Activated CD4-positive, alpha-beta T cell treated with anti-CD3 and anti-CD28 coated beads, Interleukin-2, amount 50 U/mL, for 48 hours (primary cell): ENCODE results near the gene SYNE4.
A peak's percentile ranks its signal among the peaks of the same experiment; 100 is the strongest.
"Not testable (repeated sequence)": the region's sequence is repeated elsewhere in the genome, so short reads cannot be mapped to it uniquely, and the experiment has no call there.

Experiments
- DNase-seq, 2 experiments: peaks; one replicate each; pipeline ENCODE4 v3.0.0-alpha.2; 2020

SYNE4 gene

DNA sequence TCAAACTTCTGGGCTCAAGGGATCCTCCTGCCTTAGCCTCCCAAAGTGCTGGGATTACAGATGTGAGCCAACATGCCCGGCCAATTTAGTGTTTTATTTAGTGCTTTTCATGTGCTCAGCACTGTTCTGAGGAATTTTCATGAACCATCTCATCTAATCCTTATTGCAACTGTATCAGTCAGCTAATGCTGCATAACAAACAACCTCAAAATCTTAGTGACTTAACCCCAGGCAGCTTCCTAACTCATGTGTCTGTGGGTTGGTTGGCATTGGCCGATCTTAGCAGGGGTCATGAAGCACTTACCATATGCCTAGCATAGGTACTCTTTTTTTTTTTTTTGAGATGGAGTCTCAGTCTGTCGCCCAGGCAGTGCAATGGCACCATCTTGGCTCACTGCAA lies 19.8 kb downstream of the SYNE4 start:
- DNase-seq: no peak

- DNase-seq: no peak
Measured at GRCh38 chr19:35987571-35987896, 21.1 kb downstream of the SYNE4 start.

DNA sequence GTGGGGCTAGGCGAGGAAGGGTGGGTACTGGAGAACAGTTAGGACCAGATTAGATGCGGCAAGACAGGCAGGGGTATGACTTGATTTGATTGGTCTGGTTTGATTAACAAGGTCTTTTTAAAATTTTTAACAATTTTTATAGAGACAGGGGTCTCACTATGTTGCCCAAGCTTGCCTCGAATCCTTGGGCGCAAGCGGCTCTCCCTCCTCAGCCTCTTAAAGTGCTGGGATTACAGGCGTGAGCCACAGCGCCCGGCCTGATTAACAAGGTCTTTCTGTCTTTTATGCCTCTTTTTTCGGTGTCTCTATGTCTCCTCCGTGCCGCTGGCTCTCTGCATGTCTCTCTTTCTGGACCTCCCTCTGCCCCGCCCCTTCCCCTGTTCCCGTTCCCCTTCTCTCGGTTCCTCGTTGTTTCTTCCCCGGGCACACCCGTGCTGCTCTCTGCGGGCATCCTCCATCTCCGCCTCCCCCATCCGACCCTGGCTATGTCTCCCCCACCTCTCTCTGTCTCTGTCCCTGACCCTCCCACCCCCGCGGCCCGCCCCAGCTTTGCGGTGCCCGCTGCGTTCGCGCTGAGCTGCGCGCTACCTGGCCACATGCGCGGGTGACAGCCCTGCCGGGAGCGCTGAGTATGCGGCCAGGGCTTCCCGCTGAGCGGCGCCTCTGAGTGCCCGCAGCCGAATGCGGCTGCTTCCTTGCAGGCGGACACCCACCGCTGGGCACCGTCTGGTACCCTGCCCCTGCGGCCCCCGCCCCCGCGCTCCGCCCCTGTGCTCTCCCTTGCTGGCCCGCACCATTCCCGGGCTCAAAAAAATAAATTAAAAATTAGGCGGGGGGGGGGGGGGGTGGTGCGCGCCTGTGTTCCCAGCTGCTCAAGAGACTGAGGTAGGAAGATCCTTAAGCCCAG lies 21.7 kb downstream of the SYNE4 start:
- DNase-seq: peak; percentile 41 to 49

- DNase-seq: no peak
Measured at GRCh38 chr19:35986111-35986510, 22.5 kb downstream of the SYNE4 start.

DNA sequence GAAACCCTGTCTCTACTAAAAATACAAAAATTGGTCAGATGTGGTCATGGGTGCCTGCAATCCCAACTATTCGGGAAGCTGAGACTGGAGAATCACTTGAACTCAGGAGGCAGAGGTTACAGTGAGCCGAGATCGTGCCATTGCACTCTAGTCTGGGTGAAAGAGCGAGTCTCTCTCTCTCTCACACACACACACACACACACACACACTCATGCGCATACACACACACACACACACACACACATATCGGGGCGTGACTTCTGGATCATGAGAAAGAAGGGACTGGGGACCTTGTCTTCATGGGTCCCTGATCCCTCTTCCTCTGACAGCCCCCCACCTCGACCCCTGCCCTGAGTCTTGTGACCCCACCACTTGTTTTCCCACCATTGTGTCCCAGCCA lies 25.4 kb downstream of the SYNE4 start:
- DNase-seq: no peak

GRCh38 chr19:35980997-35981396 lies 27.6 kb downstream of the SYNE4 start:
- DNase-seq: not testable (repeated sequence)

DNA sequence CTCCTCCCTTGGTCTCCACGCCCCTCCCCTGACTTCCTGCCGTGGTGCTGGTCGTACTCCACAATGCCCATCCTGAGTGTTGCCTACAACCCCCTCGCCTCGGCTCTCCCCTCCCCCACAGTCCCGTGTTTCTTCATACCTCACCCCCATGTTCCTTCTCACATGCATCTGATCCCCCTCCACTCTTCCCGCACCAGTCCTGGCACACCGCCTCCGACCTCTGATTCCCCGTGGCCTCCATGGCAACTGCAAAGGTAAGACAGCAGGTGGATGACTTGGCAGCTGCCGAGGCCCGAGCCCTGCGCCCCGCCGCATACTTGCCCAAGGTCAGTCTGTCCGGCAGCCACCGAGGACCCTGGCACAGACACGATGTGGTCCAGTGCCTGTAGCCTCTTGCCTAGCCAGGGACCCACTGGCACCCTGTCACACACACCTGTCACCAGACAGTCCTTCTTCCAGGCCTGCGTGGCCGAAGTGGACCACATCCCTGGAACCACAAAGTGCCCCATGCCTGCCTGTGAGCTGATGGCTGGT lies 29.7 kb downstream of the SYNE4 start:
- no peak for DNase-seq

DNA sequence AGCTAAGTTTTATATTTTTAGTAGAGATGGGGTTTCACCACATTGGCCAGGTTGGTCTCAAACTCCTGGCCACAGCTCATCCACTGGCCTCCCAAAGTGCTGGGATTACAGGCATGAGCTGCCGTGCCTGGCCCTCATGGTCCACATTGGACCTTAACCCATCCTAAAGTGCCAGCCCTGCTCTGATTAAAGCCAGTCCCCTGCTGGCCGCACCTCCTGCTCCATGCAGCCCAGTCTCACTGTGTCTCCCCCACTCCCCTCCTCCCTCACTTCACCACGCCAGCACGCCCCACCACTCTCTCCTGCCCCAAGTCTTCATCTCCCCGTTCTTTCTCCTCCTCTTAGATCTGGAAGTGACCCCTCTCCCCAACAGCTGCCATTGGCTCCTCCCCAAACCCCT lies 30.3 kb downstream of the SYNE4 start:
- DNase-seq: no peak

DNA sequence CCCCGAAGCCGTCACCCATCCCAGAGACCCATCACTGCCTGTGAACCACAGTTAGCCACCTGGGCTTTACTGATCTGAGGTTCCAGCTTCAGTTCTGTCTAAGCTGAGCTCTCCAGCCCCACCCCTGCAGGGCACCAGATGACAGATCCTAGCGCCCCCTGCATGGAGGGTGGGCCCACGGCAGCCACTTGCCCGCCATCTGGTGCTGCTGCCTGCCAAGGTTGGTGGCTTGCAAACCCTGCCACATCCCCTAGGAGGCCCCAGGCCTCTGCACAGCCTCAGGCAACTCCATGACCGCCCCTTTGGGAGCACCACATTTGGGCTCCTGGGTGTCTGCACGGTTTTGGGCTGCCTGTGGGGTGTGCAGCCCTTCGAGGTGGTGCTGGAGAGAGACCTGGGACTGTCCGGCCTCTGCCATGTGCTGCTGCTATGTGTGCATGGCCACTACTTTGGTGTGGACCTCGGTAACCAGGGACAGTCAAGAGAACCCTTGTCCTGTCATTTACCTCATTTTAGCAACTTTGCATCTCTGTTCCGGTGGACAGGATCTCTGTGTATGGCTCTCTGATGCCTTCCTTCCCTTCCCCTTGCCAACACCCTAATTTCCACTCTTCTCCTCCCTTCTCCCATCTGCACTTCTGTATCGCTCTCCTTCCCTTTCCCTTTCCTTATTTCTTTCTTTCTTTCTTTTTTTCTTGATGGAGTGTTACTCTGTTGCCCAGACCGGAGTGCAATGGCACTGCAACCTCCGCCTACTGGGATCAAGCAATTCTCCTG lies 31.0 kb downstream of the SYNE4 start:
- peak in 1 of 2 experiments; percentile 29 for DNase-seq

- no peak for DNase-seq
Measured at GRCh38 chr19:35975608-35976214, 32.9 kb downstream of the SYNE4 start.

- no peak for DNase-seq
Measured at GRCh38 chr19:35973487-35973886, 35.1 kb downstream of the SYNE4 start.

GRCh38 chr19:35966771-35967170 lies 41.8 kb downstream of the SYNE4 start:
- no peak for DNase-seq

GRCh38 chr19:35963514-35963913 lies 45.1 kb downstream of the SYNE4 start:
- peak; percentile 49 to 57 for DNase-seq

GRCh38 chr19:35960432-35960972 lies 48.1 kb downstream of the SYNE4 start:
- no peak for DNase-seq

- DNase-seq: no peak
Measured at GRCh38 chr19:35959968-35960320, 48.7 kb downstream of the SYNE4 start.

DNA sequence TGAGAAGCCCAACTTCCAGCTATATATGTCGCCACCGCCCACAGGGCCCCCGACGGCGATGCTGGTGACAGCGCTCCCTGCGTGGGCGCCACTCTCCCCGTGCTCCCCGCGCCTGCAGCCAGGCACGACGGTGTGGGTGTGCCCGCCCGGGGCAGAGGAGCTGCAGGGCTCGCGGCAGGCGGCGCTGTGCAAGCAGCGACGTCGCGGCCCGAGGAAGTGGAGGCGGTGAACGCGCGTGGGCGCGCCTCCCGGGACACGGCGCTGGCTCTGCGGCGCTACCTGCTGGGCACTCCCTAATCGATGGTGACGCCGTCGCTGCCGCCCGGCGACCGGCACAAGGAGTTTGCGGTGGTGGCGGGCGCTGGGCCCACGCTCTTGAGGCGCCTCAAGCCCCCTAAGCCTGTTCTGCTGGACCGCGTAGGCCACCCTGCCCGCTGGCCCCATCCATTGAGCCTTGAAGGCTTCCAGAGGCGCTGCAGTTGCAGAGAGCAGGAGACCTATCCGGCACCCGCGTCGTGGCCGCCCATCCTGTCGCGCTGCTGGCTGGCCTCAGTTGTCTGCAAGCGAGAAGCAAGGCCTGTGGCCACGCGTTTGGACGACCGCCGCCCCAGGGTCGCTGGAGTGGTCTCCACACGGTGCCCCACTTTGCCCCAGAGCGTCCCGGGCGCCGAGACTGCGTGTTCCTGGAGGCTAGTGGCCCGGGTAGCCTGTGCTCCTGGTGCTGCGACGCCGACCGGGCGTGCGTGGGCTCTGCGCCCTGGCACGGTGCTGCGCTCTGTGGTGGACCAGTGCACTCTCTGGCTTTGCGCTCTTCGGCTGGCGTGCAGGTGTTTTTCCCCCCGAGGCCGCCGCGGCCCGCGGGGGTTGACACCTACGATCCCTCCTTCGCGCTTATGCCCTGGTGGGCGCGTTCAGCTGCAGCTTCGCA lies 49.3 kb downstream of the SYNE4 start:
- peak; percentile 67 to 75 for DNase-seq

GRCh38 chr19:35958660-35959039 lies 50.0 kb downstream of the SYNE4 start:
- DNase-seq: no peak

DNA sequence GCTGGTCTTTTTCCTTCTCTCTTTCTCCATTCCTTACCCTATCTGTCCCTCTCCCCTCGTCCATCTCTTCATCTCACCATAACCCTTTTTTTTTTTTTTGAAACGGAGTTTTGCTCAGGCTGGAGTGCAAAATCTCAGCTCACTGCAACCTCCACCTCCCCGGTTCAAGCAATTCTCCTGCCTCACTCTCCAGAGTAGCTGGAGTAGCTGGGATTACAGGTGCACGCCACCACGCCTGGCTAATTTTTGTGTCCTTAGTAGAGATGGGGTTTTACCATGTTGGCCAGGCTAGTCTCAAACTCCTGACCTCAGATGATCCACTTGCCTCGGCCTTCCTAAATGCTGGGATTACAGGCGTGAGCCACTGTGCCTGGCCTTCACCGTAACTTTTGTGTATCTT lies 51.2 kb downstream of the SYNE4 start:
- not testable (repeated sequence) for DNase-seq

GRCh38 chr19:35955881-35956634 lies 52.6 kb downstream of the SYNE4 start:
- no peak for DNase-seq
